ENCODE measurements around the gene MID2. TPM values are rescaled to one million over a fixed set of nuclear protein-coding genes. Genes with fewer than 3 reads are reported as not detected.
A peak's percentile ranks its signal among the peaks of the same experiment; 100 is the strongest.

The MID2 gene
- total and polyA plus RNA-seq, 2 experiments from 2014 or later, result 5.4 to 16.1 TPM

DNA sequence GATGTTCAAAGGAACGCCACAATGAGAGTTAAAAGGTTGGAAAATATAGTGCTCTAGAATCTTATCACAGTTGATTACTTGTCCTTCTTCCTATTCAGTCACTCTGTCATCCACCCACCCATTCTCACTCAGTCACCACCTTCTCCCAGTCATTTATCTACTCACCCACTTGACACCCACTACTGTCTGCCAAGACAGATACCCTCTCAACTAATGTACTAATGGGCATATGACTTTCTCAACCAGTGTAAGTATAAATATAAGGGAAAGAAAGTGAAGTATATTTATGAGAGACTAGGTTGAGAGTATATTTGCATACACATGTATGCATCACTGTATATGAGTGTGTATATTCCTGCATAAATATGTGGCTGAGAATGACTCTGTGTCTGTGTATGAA is 20.0 kb downstream of the MID2 start:
- no peak overlapping the region for H3K4me3 ChIP-seq
- no peaks in the 10 kb centered on the region for H3K36me3 ChIP-seq (ENCODE audit: low read depth)
- H3K79me2 ChIP-seq (ENCODE audit: insufficient read depth), result no peaks in the 10 kb centered on the region
- H3F3A ChIP-seq (ENCODE audit: insufficient read depth), result peaks cover 10% of the 10 kb centered on the region; the same call in 1 of the 2 replicates
- WGBS, 2 experiments (ENCODE audit: low coverage in 1 of 2, low lambda C conversion rate in 2 of 2, missing lambda C conversion rate in 2 of 2), result 40 to 60% methylated on average over 1 of the region's 1 CpG
- H3K9me3 ChIP-seq (ENCODE audit: low read depth), result no peaks in the 10 kb centered on the region
- DNase-seq, result no peak
- no peak overlapping the region for H2AFZ ChIP-seq
- H3K9ac ChIP-seq, result no peak overlapping the region
- no peak for TF ChIP-seq EZH2 (IDR thresholded peaks at IDR 0.05; ENCODE audit: insufficient read depth, poor library complexity, severe bottlenecking)
- no peak for TF ChIP-seq EZH2phosphoT487 (IDR thresholded peaks at IDR 0.05; ENCODE audit: insufficient read depth, low read depth)
- no peaks in the 10 kb centered on the region for H3K9me2 ChIP-seq (ENCODE audit: insufficient read depth)
- in situ Hi-C loops (cut with MboI), result no loop called here
- no peak overlapping the region for H3K27ac ChIP-seq
- no peak overlapping the region for H3K4me2 ChIP-seq (ENCODE audit: unreplicated experiment)
- no peaks in the 10 kb centered on the region for H3K27me3 ChIP-seq (replicated peaks; ENCODE audit: insufficient read depth)
- H4K20me1 ChIP-seq (ENCODE audit: insufficient read depth), result no peaks in the 10 kb centered on the region
- peaks cover 8% of the 10 kb centered on the region; the same call in 1 of the 2 replicates for H3K4me1 ChIP-seq (ENCODE audit: insufficient read depth)

DNA sequence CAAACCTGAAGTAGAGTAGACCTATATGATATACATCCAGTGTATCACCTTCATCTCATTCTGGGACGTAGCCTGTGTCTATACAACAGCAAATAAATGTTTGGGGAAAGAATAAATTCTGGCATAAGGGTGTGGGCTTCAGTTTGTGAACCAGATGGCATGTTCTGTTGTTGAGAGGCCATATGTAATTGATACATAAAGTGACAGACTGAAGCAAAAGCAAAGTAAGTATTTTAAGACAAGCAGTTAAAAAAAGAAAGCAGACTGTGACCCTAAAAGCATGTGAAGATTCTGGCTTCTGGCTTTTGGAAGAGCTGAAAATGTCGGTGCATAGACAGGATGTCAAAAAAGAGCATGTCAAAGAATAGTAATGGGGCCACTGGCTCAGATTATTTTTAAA is 22.9 kb downstream of the MID2 start:
- DNase-seq, result no peak

GRCh38 chrX:107849747-107850421 is 24.2 kb downstream of the MID2 start:
- Histone ChIP-seq H2AFZ (no peak overlapping the region), H3K9ac (no peak overlapping the region), H3K79me2 (ENCODE audit: insufficient read depth) (no peaks in the 10 kb centered on the region), H3K4me1 (ENCODE audit: insufficient read depth) (peaks cover 17% of the 10 kb centered on the region), H3K4me2 (ENCODE audit: unreplicated experiment) (no peak overlapping the region), H3K27me3 (replicated peaks; ENCODE audit: insufficient read depth) (no peaks in the 10 kb centered on the region), H3K36me3 (ENCODE audit: low read depth) (no peaks in the 10 kb centered on the region), H3K4me3 (no peak overlapping the region), H4K20me1 (ENCODE audit: insufficient read depth) (no peaks in the 10 kb centered on the region), H3K9me2 (ENCODE audit: insufficient read depth) (no peaks in the 10 kb centered on the region), H3K9me3 (ENCODE audit: low read depth) (no peaks in the 10 kb centered on the region), H3K27ac (no peak overlapping the region), H3F3A (ENCODE audit: insufficient read depth) (peaks cover 10% of the 10 kb centered on the region; the same call in 1 of the 2 replicates)
- peak; percentile 31 for DNase-seq
- in situ Hi-C loops (cut with MboI), result no loop called here
- TF ChIP-seq EZH2phosphoT487 (IDR thresholded peaks at IDR 0.05; ENCODE audit: insufficient read depth, low read depth) (no peak), EZH2 (IDR thresholded peaks at IDR 0.05; ENCODE audit: insufficient read depth, poor library complexity, severe bottlenecking) (no peak)
- WGBS, 2 experiments (ENCODE audit: low coverage in 1 of 2, low lambda C conversion rate in 2 of 2, missing lambda C conversion rate in 2 of 2), result 23 to 26% methylated on average over 4 to 5 of the region's 5 CpGs

More for the DNA sequence above, 22.9 kb downstream of the MID2 start:
- Histone ChIP-seq H3F3A (ENCODE audit: insufficient read depth) (peaks cover 10% of the 10 kb centered on the region; the same call in 1 of the 2 replicates), H3K27me3 (replicated peaks; ENCODE audit: insufficient read depth) (no peaks in the 10 kb centered on the region), H3K4me1 (ENCODE audit: insufficient read depth) (peaks cover 17% of the 10 kb centered on the region), H4K20me1 (ENCODE audit: insufficient read depth) (no peaks in the 10 kb centered on the region), H2AFZ (no peak overlapping the region), H3K9ac (no peak overlapping the region), H3K9me2 (ENCODE audit: insufficient read depth) (no peaks in the 10 kb centered on the region), H3K9me3 (ENCODE audit: low read depth) (no peaks in the 10 kb centered on the region), H3K4me3 (no peak overlapping the region), H3K4me2 (ENCODE audit: unreplicated experiment) (no peak overlapping the region), H3K79me2 (ENCODE audit: insufficient read depth) (no peaks in the 10 kb centered on the region), H3K36me3 (ENCODE audit: low read depth) (no peaks in the 10 kb centered on the region), H3K27ac (no peak overlapping the region)
- in situ Hi-C loops (cut with MboI), result no loop called here
- 57 to 58% methylated on average over 2 of the region's 2 CpGs for WGBS, 2 experiments (ENCODE audit: low coverage in 1 of 2, low lambda C conversion rate in 2 of 2, missing lambda C conversion rate in 2 of 2)
- TF ChIP-seq EZH2 (IDR thresholded peaks at IDR 0.05; ENCODE audit: insufficient read depth, poor library complexity, severe bottlenecking) (no peak), EZH2phosphoT487 (IDR thresholded peaks at IDR 0.05; ENCODE audit: insufficient read depth, low read depth) (no peak)

DNA sequence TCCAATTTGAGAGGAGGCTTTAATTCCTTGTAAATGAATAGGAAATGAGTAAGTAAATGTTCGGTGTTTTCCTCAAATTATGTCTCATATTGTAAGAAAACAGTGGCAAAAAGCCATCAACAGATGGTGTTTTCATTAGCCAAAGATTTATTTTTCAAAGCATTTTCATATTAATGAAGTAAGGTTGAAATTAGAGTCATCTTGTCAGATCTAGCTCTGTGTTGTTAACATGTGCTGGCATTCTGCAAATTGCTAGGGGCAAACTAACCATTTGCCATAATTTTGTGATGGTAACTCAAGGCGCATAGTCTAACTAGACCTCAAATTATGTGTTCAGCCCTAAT is 24.7 kb downstream of the MID2 start:
- Histone ChIP-seq H3K9ac (no peak overlapping the region), H4K20me1 (ENCODE audit: insufficient read depth) (no peaks in the 10 kb centered on the region)

More for the DNA sequence above, 24.7 kb downstream of the MID2 start:
- in situ Hi-C loops (cut with MboI), result no loop called here
- no peaks in the 10 kb centered on the region for H3K27me3 ChIP-seq (replicated peaks; ENCODE audit: insufficient read depth)
- H3K27ac ChIP-seq, result no peak overlapping the region
- H3F3A ChIP-seq (ENCODE audit: insufficient read depth), result peaks cover 10% of the 10 kb centered on the region; the same call in 1 of the 2 replicates
- no peak overlapping the region for H2AFZ ChIP-seq
- H3K79me2 ChIP-seq (ENCODE audit: insufficient read depth), result no peaks in the 10 kb centered on the region
- no peak for TF ChIP-seq EZH2phosphoT487 (IDR thresholded peaks at IDR 0.05; ENCODE audit: insufficient read depth, low read depth)
- no peak for TF ChIP-seq EZH2 (IDR thresholded peaks at IDR 0.05; ENCODE audit: insufficient read depth, poor library complexity, severe bottlenecking)
- H3K36me3 ChIP-seq (ENCODE audit: low read depth), result no peaks in the 10 kb centered on the region
- H3K9me2 ChIP-seq (ENCODE audit: insufficient read depth), result no peaks in the 10 kb centered on the region
- H3K4me3 ChIP-seq, result no peak overlapping the region
- 50 to 52% methylated on average over 2 of the region's 2 CpGs for WGBS, 2 experiments (ENCODE audit: low coverage in 1 of 2, low lambda C conversion rate in 2 of 2, missing lambda C conversion rate in 2 of 2)
- peak; percentile 11 for DNase-seq
- no peak overlapping the region for H3K4me2 ChIP-seq (ENCODE audit: unreplicated experiment)
- H3K4me1 ChIP-seq (ENCODE audit: insufficient read depth), result peaks cover 17% of the 10 kb centered on the region
- H3K9me3 ChIP-seq (ENCODE audit: low read depth), result no peaks in the 10 kb centered on the region

Data from GM23248 (cell line).